ENCODE data around the gene MAFG.

MAFG gene

DNA sequence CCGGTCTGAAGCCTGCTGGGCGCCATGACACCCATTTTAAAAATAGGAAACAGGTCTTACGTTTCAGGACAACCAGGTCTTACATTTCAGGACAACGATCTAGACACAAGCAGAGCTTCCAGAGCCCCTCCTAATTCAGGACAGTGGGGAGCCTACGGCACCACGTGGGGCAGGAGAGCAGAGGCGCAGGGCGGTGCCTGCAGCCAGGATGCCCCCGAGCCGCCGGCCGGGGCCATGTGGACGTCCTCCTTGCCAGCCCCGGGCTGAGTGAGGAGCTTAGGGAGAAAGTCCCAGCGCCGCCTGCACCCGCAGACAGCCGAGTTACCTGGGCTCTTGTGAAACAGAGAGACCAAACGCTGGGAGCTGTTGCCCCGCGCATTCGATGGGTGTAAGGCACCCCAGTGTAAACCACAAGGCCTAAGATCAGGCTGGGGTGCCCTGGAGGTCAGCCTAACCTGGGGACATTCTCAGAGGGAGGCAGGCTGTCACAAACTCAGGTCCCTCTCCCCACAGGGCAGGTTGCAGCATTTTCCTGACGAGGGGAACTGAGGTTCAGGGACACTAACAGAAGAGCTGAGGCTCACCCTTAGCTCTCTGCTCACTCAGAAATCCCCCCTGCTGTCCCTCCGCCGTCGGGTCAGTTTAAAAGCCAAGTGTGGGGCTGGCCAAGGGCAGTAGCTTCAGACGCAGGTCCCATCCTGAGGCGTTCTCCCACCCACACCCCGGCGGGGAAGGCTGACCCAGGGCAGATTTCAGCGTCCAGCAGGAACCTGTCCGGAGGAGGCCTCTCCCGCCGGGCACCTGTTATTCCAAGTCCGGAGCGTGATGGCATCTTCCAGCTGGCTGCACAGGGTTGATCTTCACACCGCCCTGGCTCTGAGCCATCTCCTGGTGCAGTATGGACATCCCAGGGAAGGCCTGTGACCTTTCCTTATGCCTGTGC, 35.2 kb upstream of the MAFG start:
- H3K9me2 ChIP-seq (replicated peaks; ENCODE audit: insufficient read depth, low read length): no peaks in the 10 kb centered on the region
- peaks cover 29% of the 10 kb centered on the region for H3F3A ChIP-seq (ENCODE audit: insufficient read depth)
- H3K27ac ChIP-seq (ENCODE audit: low read depth, low read length): no peak overlapping the region
- TF ChIP-seq, protein P1, sequence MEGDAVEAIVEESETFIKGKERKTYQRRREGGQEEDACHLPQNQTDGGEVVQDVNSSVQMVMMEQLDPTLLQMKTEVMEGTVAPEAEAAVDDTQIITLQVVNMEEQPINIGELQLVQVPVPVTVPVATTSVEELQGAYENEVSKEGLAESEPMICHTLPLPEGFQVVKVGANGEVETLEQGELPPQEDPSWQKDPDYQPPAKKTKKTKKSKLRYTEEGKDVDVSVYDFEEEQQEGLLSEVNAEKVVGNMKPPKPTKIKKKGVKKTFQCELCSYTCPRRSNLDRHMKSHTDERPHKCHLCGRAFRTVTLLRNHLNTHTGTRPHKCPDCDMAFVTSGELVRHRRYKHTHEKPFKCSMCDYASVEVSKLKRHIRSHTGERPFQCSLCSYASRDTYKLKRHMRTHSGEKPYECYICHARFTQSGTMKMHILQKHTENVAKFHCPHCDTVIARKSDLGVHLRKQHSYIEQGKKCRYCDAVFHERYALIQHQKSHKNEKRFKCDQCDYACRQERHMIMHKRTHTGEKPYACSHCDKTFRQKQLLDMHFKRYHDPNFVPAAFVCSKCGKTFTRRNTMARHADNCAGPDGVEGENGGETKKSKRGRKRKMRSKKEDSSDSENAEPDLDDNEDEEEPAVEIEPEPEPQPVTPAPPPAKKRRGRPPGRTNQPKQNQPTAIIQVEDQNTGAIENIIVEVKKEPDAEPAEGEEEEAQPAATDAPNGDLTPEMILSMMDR (IDR thresholded peaks at IDR 0.05; ENCODE audit: insufficient read depth, low read length, poor library complexity, severe bottlenecking): no peak
- TF ChIP-seq EZH2phosphoT487 (conservative IDR thresholded peaks at IDR 0.05; ENCODE audit: low read length): no peak
- H3K9me3 ChIP-seq (ENCODE audit: insufficient read depth, low read length): no peaks in the 10 kb centered on the region
- H3K9ac ChIP-seq (ENCODE audit: low read length): no peak overlapping the region
- no peaks in the 10 kb centered on the region for H4K20me1 ChIP-seq (ENCODE audit: low read depth, low read length)
- H3K4me2 ChIP-seq (ENCODE audit: low read depth, low read length, poor library complexity, severe bottlenecking): no peak overlapping the region
- no peaks in the 10 kb centered on the region for H3K27me3 ChIP-seq (ENCODE audit: low read length)
- peaks cover 17% of the 10 kb centered on the region for H3K79me2 ChIP-seq (ENCODE audit: insufficient read depth, low read length)
- H3K4me3 ChIP-seq (ENCODE audit: insufficient read depth, low read length, poor library complexity, severe bottlenecking): no peak overlapping the region
- H2AFZ ChIP-seq (ENCODE audit: low read depth, low read length, severe bottlenecking): no peak overlapping the region
- no peaks in the 10 kb centered on the region for H3K36me3 ChIP-seq (ENCODE audit: low read length)

DNA sequence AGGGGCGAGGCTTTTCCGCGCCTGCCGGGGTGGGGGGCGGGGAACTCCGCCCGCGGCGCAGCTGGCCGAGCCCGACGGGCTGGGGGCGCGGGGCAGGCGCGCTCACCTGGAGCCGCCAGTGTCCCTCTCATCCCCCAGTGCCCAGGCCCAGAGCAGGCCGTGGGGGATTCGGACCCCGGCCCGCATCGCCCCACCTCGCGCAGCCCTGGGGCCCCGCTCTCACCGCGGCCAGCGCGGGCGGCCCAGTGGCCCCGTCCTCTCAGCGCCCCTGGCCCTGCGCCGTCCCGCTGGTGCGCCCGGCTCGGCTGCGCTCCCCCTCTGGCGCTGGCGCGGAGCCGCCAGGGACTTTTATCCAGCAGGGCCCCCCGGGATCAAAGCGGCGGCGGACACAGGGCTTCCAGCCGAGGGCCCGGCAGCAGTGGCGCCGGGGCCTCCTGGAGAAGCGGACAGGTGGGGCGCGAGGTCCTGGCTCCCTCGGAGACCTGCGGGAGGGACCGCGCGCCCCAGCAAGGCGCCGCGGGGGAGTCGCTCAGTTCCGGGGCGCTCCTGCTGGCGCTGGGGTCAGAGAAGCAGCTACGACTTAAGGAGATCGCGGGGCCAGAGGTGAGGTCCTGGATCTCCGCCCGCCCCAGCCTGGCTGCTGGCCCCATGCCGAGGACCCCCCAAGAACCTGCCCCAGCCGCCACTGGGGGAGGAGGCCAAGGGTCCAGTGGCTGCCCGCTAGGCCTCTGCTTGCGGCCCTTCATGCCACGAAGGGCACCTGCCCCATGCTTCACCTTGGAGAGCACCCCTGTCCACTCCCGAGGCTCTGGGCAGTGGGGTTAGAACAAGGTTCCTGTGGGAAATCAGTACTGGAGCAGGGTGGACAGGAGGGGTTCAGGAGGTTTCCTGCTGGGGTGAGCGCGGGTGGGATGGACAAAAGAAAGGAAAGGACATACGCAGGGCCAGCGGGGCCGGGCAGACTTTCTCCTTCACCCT, 34.3 kb upstream of the MAFG start:
- no peak overlapping the region for H3K4me3 ChIP-seq (ENCODE audit: insufficient read depth, low read length, poor library complexity, severe bottlenecking)
- TF ChIP-seq EZH2phosphoT487 (conservative IDR thresholded peaks at IDR 0.05; ENCODE audit: low read length): no peak
- TF ChIP-seq, protein P1 (IDR thresholded peaks at IDR 0.05; ENCODE audit: insufficient read depth, low read length, poor library complexity, severe bottlenecking): no peak
- no peaks in the 10 kb centered on the region for H4K20me1 ChIP-seq (ENCODE audit: low read depth, low read length)
- no peak overlapping the region for H3K27ac ChIP-seq (ENCODE audit: low read depth, low read length)
- peaks cover 26% of the 10 kb centered on the region for H3K79me2 ChIP-seq (ENCODE audit: insufficient read depth, low read length)
- no peaks in the 10 kb centered on the region for H3K9me2 ChIP-seq (replicated peaks; ENCODE audit: insufficient read depth, low read length)
- H3K27me3 ChIP-seq (ENCODE audit: low read length): no peaks in the 10 kb centered on the region
- H3K36me3 ChIP-seq (ENCODE audit: low read length): no peaks in the 10 kb centered on the region
- H3K4me2 ChIP-seq (ENCODE audit: low read depth, low read length, poor library complexity, severe bottlenecking): no peak overlapping the region
- no peak overlapping the region for H2AFZ ChIP-seq (ENCODE audit: low read depth, low read length, severe bottlenecking)
- no peak overlapping the region for H3K9ac ChIP-seq (ENCODE audit: low read length)
- H3F3A ChIP-seq (ENCODE audit: insufficient read depth): peaks cover 22% of the 10 kb centered on the region
- no peaks in the 10 kb centered on the region for H3K9me3 ChIP-seq (ENCODE audit: insufficient read depth, low read length)

DNA sequence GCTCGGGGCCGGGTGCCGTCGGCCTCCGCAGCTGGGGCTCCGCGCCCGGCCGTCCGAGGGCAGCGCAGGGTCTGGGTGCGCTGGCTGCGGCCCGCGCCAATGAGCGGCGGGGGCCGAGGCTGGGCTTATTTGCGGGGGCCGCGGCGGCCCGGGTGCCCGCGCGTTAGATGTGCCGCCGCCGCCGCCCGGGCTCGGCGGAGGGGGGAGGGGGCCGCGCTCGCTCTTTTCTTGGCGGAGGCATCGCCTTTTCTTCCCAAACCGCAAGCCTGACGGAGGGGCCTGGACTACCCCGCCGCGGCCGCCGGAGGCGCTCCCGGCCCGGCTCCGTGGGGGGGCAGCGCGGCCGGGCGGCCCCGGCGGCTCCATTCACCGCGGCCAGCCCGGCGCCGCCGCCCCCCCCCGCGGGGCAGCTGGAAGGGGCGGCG, 33.6 kb upstream of the MAFG start, which contains the start of gene NOTUM:
Gene NOTUM (minus strand): TSS at position 101 of the 425 bp plus-strand sequence. CDS start 278 bp downstream, outside the sequence.
- Histone ChIP-seq H3K36me3 (ENCODE audit: low read length) (no peaks in the 10 kb centered on the region), H2AFZ (ENCODE audit: low read depth, low read length, severe bottlenecking) (peak within 1 kb of the TSS; percentile 92), H3K9me2 (replicated peaks; ENCODE audit: insufficient read depth, low read length) (no peaks in the 10 kb centered on the region), H3K9me3 (ENCODE audit: insufficient read depth, low read length) (no peaks in the 10 kb centered on the region), H3K27ac (ENCODE audit: low read depth, low read length) (peak within 1 kb of the TSS; percentile 83), H4K20me1 (ENCODE audit: low read depth, low read length) (no peaks in the 10 kb centered on the region), H3K4me3 (ENCODE audit: insufficient read depth, low read length, poor library complexity, severe bottlenecking) (peak within 1 kb of the TSS; percentile 85), H3K4me2 (ENCODE audit: low read depth, low read length, poor library complexity, severe bottlenecking) (peak within 1 kb of the TSS; percentile 94), H3K79me2 (ENCODE audit: insufficient read depth, low read length) (peaks cover 31% of the 10 kb centered on the region), H3F3A (ENCODE audit: insufficient read depth) (peaks cover 16% of the 10 kb centered on the region), H3K27me3 (ENCODE audit: low read length) (no peaks in the 10 kb centered on the region), H3K9ac (ENCODE audit: low read length) (peak within 1 kb of the TSS; percentile 96)
- TF ChIP-seq, protein P1 (IDR thresholded peaks at IDR 0.05; ENCODE audit: insufficient read depth, low read length, poor library complexity, severe bottlenecking): no peak
- TF ChIP-seq EZH2phosphoT487 (conservative IDR thresholded peaks at IDR 0.05; ENCODE audit: low read length): no peak

Measured in SU-DHL-6 (cell line).